GM12878 (cell line): ENCODE results near the gene MS4A4E.
"Not testable (repeated sequence)": the region's sequence is repeated elsewhere in the genome, so short reads cannot be mapped to it uniquely, and the experiment has no call there.

Source experiments
- BMI1 ChIP-seq: fragments of 450-650 bp; IDR thresholded peaks from 2 replicates; pipeline ENCODE4 v1.6.1; 2016; ENCODE audit warnings: mild to moderate bottlenecking, moderate library complexity, borderline replicate concordance
- EZH2 ChIP-seq: IDR thresholded peaks from 2 replicates; pipeline ENCODE4 v1.6.1; 2012; ENCODE audit warnings: low read depth, mild to moderate bottlenecking, control low read depth, inconsistent platforms, low read length, borderline replicate concordance; ENCODE audit not compliant: control insufficient read depth
- MEF2B ChIP-seq: fragments of 450-650 bp; IDR thresholded peaks from 2 replicates; pipeline ENCODE4 v1.6.1; 2018; ENCODE audit warnings: mild to moderate bottlenecking, moderate library complexity; ENCODE audit not compliant: partially characterized antibody, poor library complexity, severe bottlenecking
- MYC ChIP-seq: IDR thresholded peaks from 2 replicates; pipeline ENCODE4 v1.6.1; 2011; ENCODE audit warnings: mild to moderate bottlenecking, low read length, moderate library complexity, inconsistent platforms; ENCODE audit not compliant: insufficient read depth, insufficient replicate concordance, insufficient read length, severe bottlenecking
- NFYB ChIP-seq: IDR thresholded peaks from 2 replicates; pipeline ENCODE4 v1.6.1; 2011; ENCODE audit warnings: low read depth, mild to moderate bottlenecking, low read length, improper control_type of control experiment, moderate library complexity; ENCODE audit not compliant: insufficient read depth
- POLR2AphosphoS5 ChIP-seq: IDR thresholded peaks from 2 replicates; pipeline ENCODE4 v1.6.1; 2011; ENCODE audit warnings: mild to moderate bottlenecking, low read length, inconsistent platforms
- RFX5 ChIP-seq: IDR thresholded peaks from 2 replicates; pipeline ENCODE4 v1.6.1; 2011; ENCODE audit warnings: low read depth, low read length, improper control_type of control experiment
- TF ChIP-seq, protein P1 (sequence below): IDR thresholded peaks from 2 replicates; pipeline ENCODE4 v1.6.1; 2012; ENCODE audit warnings: mild to moderate bottlenecking, low read depth, low read length
- TF ChIP-seq, protein P2 (sequence below), 3 experiments: IDR thresholded peaks in 2 of 3; conservative IDR thresholded peaks in 1 of 3; 2 replicates each; pipeline ENCODE4 v1.5.1; 2011; ENCODE audit warnings: low read depth in 3 of 3, low read length in 3 of 3, mild to moderate bottlenecking in 3 of 3, control low read depth in 2 of 3, moderate library complexity in 2 of 3, inconsistent platforms in 1 of 3, mixed read lengths in 1 of 3; ENCODE audit not compliant: control insufficient read depth in 2 of 3, insufficient read depth in 1 of 3; ENCODE audit errors: extremely low read depth in 1 of 3
- TF ChIP-seq, protein P3 (sequence below): fragments of 450-650 bp; IDR thresholded peaks from 2 replicates; pipeline ENCODE4 v1.6.1; 2018; ENCODE audit warnings: mild to moderate bottlenecking, low read depth, moderate library complexity; ENCODE audit not compliant: partially characterized antibody
- TF ChIP-seq, protein P4 (sequence below): fragments of 450-650 bp; IDR thresholded peaks from 2 replicates; pipeline ENCODE4 v1.6.1; 2016; ENCODE audit warnings: mild to moderate bottlenecking
- TF ChIP-seq, protein P5 (sequence below): IDR thresholded peaks from 2 replicates; pipeline ENCODE4 v1.6.1; 2011; ENCODE audit warnings: mild to moderate bottlenecking, low read depth, low read length, moderate library complexity; ENCODE audit not compliant: insufficient replicate concordance

DNA sequence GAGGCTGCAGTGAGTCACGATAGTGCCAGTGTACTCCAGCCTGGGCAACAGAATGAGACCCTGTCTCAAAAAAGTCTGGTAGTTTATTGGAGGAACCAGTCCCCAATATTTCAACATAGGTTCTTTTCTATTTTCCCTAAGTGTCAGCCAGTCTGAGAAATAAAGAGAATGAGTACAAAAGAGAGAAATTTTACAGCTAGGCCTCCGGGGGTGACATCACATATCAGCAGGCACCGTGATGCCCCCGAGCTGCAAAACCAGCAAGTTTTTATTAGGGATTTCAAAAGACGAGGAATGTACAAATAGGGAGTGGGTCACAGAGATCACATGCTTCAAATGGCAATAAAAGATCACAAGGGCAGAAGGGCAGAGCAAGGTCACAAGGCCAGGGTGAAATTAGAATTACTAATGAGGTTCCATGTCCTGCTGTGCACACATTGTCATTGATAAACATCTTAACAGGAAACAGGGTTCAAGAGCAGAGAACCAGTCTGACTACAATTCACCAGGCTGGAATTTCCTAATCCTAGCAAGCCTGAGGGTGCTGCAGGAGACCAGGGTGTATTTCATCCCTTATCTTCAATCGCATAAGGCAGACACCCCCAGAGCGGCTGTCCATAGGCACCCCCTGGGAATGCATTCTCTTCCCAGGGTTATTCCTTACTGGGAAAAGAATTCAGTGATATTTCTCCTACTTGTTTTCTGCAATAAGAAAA, 42.6 kb upstream of the MS4A4E start:
- TF ChIP-seq, protein P1, sequence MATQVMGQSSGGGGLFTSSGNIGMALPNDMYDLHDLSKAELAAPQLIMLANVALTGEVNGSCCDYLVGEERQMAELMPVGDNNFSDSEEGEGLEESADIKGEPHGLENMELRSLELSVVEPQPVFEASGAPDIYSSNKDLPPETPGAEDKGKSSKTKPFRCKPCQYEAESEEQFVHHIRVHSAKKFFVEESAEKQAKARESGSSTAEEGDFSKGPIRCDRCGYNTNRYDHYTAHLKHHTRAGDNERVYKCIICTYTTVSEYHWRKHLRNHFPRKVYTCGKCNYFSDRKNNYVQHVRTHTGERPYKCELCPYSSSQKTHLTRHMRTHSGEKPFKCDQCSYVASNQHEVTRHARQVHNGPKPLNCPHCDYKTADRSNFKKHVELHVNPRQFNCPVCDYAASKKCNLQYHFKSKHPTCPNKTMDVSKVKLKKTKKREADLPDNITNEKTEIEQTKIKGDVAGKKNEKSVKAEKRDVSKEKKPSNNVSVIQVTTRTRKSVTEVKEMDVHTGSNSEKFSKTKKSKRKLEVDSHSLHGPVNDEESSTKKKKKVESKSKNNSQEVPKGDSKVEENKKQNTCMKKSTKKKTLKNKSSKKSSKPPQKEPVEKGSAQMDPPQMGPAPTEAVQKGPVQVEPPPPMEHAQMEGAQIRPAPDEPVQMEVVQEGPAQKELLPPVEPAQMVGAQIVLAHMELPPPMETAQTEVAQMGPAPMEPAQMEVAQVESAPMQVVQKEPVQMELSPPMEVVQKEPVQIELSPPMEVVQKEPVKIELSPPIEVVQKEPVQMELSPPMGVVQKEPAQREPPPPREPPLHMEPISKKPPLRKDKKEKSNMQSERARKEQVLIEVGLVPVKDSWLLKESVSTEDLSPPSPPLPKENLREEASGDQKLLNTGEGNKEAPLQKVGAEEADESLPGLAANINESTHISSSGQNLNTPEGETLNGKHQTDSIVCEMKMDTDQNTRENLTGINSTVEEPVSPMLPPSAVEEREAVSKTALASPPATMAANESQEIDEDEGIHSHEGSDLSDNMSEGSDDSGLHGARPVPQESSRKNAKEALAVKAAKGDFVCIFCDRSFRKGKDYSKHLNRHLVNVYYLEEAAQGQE, result not testable (repeated sequence)
- not testable (repeated sequence) for TF ChIP-seq MEF2B, NFYB, POLR2AphosphoS5, BMI1, MYC, RFX5, EZH2
- TF ChIP-seq, protein P2, sequence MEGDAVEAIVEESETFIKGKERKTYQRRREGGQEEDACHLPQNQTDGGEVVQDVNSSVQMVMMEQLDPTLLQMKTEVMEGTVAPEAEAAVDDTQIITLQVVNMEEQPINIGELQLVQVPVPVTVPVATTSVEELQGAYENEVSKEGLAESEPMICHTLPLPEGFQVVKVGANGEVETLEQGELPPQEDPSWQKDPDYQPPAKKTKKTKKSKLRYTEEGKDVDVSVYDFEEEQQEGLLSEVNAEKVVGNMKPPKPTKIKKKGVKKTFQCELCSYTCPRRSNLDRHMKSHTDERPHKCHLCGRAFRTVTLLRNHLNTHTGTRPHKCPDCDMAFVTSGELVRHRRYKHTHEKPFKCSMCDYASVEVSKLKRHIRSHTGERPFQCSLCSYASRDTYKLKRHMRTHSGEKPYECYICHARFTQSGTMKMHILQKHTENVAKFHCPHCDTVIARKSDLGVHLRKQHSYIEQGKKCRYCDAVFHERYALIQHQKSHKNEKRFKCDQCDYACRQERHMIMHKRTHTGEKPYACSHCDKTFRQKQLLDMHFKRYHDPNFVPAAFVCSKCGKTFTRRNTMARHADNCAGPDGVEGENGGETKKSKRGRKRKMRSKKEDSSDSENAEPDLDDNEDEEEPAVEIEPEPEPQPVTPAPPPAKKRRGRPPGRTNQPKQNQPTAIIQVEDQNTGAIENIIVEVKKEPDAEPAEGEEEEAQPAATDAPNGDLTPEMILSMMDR (IDR thresholded peaks at IDR 0.05 in 2 of 3, conservative IDR thresholded peaks at IDR 0.05 in 1 of 3; ENCODE audit: control insufficient read depth in 2 of 3, extremely low read depth in 1 of 3, insufficient read depth in 1 of 3, low read depth in 3 of 3, low read length in 3 of 3), result not testable (repeated sequence)
- TF ChIP-seq, protein P3, sequence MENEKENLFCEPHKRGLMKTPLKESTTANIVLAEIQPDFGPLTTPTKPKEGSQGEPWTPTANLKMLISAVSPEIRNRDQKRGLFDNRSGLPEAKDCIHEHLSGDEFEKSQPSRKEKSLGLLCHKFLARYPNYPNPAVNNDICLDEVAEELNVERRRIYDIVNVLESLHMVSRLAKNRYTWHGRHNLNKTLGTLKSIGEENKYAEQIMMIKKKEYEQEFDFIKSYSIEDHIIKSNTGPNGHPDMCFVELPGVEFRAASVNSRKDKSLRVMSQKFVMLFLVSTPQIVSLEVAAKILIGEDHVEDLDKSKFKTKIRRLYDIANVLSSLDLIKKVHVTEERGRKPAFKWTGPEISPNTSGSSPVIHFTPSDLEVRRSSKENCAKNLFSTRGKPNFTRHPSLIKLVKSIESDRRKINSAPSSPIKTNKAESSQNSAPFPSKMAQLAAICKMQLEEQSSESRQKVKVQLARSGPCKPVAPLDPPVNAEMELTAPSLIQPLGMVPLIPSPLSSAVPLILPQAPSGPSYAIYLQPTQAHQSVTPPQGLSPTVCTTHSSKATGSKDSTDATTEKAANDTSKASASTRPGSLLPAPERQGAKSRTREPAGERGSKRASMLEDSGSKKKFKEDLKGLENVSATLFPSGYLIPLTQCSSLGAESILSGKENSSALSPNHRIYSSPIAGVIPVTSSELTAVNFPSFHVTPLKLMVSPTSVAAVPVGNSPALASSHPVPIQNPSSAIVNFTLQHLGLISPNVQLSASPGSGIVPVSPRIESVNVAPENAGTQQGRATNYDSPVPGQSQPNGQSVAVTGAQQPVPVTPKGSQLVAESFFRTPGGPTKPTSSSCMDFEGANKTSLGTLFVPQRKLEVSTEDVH, result not testable (repeated sequence)
- TF ChIP-seq, protein P4, sequence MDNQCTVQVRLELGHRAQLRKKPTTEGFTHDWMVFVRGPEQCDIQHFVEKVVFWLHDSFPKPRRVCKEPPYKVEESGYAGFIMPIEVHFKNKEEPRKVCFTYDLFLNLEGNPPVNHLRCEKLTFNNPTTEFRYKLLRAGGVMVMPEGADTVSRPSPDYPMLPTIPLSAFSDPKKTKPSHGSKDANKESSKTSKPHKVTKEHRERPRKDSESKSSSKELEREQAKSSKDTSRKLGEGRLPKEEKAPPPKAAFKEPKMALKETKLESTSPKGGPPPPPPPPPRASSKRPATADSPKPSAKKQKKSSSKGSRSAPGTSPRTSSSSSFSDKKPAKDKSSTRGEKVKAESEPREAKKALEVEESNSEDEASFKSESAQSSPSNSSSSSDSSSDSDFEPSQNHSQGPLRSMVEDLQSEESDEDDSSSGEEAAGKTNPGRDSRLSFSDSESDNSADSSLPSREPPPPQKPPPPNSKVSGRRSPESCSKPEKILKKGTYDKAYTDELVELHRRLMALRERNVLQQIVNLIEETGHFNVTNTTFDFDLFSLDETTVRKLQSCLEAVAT, result not testable (repeated sequence)
- TF ChIP-seq, protein P5, sequence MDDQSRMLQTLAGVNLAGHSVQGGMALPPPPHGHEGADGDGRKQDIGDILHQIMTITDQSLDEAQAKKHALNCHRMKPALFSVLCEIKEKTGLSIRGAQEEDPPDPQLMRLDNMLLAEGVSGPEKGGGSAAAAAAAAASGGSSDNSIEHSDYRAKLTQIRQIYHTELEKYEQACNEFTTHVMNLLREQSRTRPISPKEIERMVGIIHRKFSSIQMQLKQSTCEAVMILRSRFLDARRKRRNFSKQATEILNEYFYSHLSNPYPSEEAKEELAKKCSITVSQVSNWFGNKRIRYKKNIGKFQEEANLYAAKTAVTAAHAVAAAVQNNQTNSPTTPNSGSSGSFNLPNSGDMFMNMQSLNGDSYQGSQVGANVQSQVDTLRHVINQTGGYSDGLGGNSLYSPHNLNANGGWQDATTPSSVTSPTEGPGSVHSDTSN, result not testable (repeated sequence)
